GM10266 (cell line): Measurements from ENCODE around the gene TXNDC11.

Experiments
- DNase-seq: peaks from one replicate; pipeline ENCODE4 v3.0.0; 2012; ENCODE audit errors: extremely low spot score
- TF ChIP-seq, protein P1 (sequence below): IDR thresholded peaks from 2 replicates; pipeline ENCODE4 v1.5.1; 2012; ENCODE audit warnings: mild to moderate bottlenecking, low read depth; ENCODE audit not compliant: control insufficient read depth, insufficient read depth; ENCODE audit errors: missing control alignments

The TXNDC11 gene

GRCh38 chr16:11687601-11688519 is 54.8 kb downstream of the TXNDC11 start:
- TF ChIP-seq, protein P1, sequence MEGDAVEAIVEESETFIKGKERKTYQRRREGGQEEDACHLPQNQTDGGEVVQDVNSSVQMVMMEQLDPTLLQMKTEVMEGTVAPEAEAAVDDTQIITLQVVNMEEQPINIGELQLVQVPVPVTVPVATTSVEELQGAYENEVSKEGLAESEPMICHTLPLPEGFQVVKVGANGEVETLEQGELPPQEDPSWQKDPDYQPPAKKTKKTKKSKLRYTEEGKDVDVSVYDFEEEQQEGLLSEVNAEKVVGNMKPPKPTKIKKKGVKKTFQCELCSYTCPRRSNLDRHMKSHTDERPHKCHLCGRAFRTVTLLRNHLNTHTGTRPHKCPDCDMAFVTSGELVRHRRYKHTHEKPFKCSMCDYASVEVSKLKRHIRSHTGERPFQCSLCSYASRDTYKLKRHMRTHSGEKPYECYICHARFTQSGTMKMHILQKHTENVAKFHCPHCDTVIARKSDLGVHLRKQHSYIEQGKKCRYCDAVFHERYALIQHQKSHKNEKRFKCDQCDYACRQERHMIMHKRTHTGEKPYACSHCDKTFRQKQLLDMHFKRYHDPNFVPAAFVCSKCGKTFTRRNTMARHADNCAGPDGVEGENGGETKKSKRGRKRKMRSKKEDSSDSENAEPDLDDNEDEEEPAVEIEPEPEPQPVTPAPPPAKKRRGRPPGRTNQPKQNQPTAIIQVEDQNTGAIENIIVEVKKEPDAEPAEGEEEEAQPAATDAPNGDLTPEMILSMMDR: no peak
- DNase-seq: no peak

DNA sequence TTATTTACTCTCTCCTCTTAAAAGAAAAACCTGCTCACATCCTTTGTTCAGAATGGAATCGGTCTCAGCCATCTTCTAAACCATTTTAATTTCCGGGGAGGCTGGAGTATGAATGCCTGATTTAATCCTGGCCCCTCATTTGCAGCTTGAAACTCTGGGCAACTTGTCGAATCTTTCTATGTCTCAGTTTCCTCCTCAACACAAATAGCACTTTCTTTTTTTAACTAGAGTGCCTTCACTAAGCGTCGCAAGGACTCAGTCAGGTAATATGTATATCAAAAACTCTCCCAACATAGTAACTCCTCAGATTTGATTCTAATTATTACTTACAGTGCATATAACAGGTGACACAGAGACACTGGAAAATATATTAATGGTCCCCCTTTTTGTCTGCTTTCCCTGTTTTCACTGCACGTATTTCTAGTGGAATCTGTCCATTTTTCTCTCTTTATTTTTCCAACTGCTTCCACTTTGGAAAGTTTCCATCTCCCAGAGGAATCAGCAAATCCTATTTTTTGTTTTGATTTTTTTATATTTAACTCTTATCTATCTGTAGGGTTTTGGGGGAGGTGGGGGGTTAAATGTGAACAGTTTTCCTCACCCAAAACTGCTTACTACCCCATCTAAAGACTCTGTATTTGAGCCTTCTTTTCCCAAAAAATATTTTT is 55.8 kb downstream of the TXNDC11 start:
- DNase-seq: no peak
- TF ChIP-seq, protein P1: no peak

- TF ChIP-seq, protein P1: no peak
- no peak for DNase-seq
Observed at GRCh38 chr16:11685844-11686618, 56.6 kb downstream of the TXNDC11 start.

DNA sequence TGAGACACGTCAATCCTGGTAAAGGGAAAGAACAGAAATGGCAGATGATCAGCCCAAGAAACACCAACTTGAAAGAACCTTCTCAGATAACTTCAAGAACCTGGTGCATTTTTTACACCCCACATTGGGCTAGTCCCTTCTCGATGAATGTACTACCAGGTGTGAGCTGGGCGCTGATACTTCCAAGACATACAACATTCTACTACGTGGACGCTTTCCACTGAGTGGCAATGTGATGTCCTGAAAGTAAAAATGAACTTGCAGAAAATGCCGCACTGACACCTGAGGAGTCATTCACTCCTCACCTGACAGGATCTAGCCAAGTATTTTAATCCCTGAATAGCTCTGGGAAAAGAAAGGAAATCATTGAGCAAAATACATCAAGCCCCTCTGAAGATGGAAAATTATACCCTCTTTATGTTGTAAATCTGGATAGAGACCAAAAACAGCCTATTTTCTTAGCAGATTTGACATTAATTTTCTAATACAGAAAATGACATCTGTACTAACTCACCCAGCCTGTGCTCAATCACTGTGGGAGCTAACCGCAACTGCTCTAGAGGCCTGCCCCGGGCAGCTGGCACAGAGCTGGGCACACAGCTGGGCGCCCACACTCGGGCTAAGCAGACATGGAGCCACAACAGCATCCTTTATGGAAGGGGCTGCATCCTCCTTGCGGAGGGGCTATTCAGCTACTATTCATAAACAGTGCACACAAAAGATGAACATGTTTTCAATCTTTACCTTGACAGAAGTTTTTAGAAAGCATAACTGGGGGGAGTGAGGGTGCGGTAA is 58.2 kb downstream of the TXNDC11 start:
- TF ChIP-seq, protein P1: no peak
- no peak for DNase-seq

- DNase-seq: no peak
- TF ChIP-seq, protein P1: no peak
Observed at GRCh38 chr16:11683145-11683544, 59.5 kb downstream of the TXNDC11 start.

DNA sequence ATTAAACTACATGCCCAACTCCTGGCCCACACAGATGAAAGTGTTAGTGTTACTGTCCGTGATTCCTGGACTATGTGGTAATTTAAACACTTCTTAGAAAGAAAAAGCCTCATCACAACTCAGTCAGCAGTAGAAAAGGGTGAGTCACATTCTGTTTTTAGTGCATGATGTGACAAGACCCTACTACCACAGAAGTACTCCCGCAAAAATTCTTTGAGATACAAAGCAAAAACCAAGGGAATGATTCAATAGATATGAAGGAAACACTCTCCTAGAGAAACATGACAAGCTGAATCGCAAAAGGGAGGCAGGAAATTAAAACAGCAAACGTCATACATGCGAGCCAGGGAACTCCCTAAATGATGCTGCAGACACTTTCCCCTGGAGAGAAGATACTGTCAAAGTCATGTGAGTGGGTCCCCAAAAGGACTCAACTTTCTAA is 60.0 kb downstream of the TXNDC11 start:
- no peak for DNase-seq
- TF ChIP-seq, protein P1: no peak
